CD4-positive, alpha-beta memory T cell (primary cell): ENCODE results near the gene CTPS2. TPM values are rescaled to one million over a fixed set of nuclear protein-coding genes. Genes with fewer than 3 reads are reported as not detected.
A peak's percentile ranks its signal among the peaks of the same experiment; 100 is the strongest.

ENCODE experiments used
- CTCF ChIA-PET: fragments of 350-600 bp; sonication (Branson Sonifier 250); formaldehyde crosslinking; loops from one replicate; lab custom pipeline; 2021; ENCODE audit warnings: inconsistent platforms; ENCODE audit not compliant: partially characterized antibody; lab: Charles Lee
- POLR2A ChIA-PET: fragments of 350-600 bp; sonication (Branson Sonifier 250); formaldehyde crosslinking; loops from one replicate; lab custom pipeline; 2021; ENCODE audit not compliant: partially characterized antibody; lab: Charles Lee
- DNase-seq, 5 donors: peaks; one replicate each; pipeline versions ENCODE4 v3.0.0 to v3.0.0-alpha.2; 2020 to 2022; ENCODE audit warnings: mixed read lengths in 1 of 5
- H3K27ac ChIP-seq: one replicate; pipeline ENCODE4 v1.7.0; 2013; ENCODE audit warnings: low read depth, low read length
- H3K27me3 ChIP-seq: 2 replicates; pipeline ENCODE4 v1.7.0; 2013; ENCODE audit warnings: mild to moderate bottlenecking, low read length, moderate library complexity; ENCODE audit not compliant: insufficient read depth
- H3K36me3 ChIP-seq: 2 replicates; pipeline ENCODE4 v1.7.0; 2013; ENCODE audit warnings: mild to moderate bottlenecking, low read length, moderate library complexity; ENCODE audit not compliant: insufficient read depth
- H3K4me1 ChIP-seq: 2 replicates; pipeline ENCODE4 v1.7.0; 2013; ENCODE audit warnings: mild to moderate bottlenecking, low read length, moderate library complexity; ENCODE audit not compliant: insufficient read depth
- H3K4me3 ChIP-seq, 2 donors: one replicate each; pipeline ENCODE4 v1.7.0; 2013; ENCODE audit warnings: low read length in 2 of 2, mild to moderate bottlenecking in 1 of 2
- H3K9me3 ChIP-seq, 2 donors: one replicate each; pipeline ENCODE4 v1.7.0; 2013; ENCODE audit warnings: low read length in 2 of 2, control low read depth in 1 of 2; ENCODE audit not compliant: control insufficient read depth in 1 of 2
- H3K27ac Mint-ChIP-seq, 7 donors: one replicate each; pipeline ENCODE4 v1.8.0; 2020 to 2021; ENCODE audit warnings: mixed read lengths in 7 of 7, mild to moderate bottlenecking in 6 of 7, inconsistent platforms in 3 of 7, moderate library complexity in 3 of 7
- H3K27me3 Mint-ChIP-seq, 2 donors: one replicate each; pipeline ENCODE4 v1.8.0; 2020 to 2021; ENCODE audit warnings: mixed read lengths in 2 of 2
- H3K36me3 Mint-ChIP-seq, 2 donors: one replicate each; pipeline ENCODE4 v1.8.0; 2020 to 2021; ENCODE audit warnings: mixed read lengths in 2 of 2, inconsistent platforms in 1 of 2, mild to moderate bottlenecking in 1 of 2
- H3K4me1 Mint-ChIP-seq, 4 donors: one replicate each; pipeline ENCODE4 v1.8.0; 2020 to 2021; ENCODE audit warnings: mixed read lengths in 4 of 4, mild to moderate bottlenecking in 1 of 4
- H3K4me3 Mint-ChIP-seq, 8 donors: one replicate each; pipeline ENCODE4 v1.8.0; 2020 to 2021; ENCODE audit warnings: mixed read lengths in 8 of 8, mild to moderate bottlenecking in 7 of 8, moderate library complexity in 6 of 8, inconsistent platforms in 3 of 8
- H3K9me3 Mint-ChIP-seq, 8 donors: one replicate each; pipeline ENCODE4 v1.8.0; 2020 to 2021; ENCODE audit warnings: mixed read lengths in 8 of 8, mild to moderate bottlenecking in 5 of 8, inconsistent platforms in 3 of 8, moderate library complexity in 1 of 8
- intact Hi-C: fragments of 100-400 bp; cut with micrococcal nuclease; formaldehyde crosslinking; loops from one replicate; pipeline ENCODE4 v1.15.1; 2023
- polyA plus RNA-seq, 2 donors: library from polyadenylated mRNA; unstranded; fragments of 300-500 nt; fragmentation: Illumina TruSeq; gene quantifications; one replicate each; pipeline ENCODE4 v1.2.3, GENCODE V29; 2021
- total RNA-seq, 2 experiments: library from RNA; stranded (reverse); gene quantifications; one replicate each; pipeline ENCODE4 v1.2.3, GENCODE V29; 2021

Gene CTPS2
- total and polyA plus RNA-seq, 4 experiments from 2014 or later, result 3.8 to 7.2 (median 5.5) TPM

DNA sequence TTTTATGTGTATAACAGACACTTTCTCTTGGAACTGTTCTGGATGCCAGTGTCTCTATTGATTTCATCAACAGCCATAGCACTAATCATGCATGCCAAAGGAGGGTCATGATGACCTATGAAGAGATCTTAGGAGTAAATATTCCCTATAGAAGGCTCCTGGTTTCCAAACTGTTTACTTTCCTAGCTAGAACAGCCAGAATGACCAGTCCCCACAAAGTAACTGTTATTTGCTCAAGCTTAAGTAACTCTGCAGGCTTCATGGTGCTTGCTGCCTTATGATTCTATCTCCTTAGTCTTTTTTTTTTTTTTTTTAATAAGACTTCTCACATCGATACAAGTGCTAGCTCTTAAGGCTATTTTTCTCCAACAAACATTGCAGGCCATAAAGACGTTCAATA, 50.1 kb downstream of the CTPS2 start:
- H3K27me3 Mint-ChIP-seq, result no peaks in the 10 kb centered on the region
- H3K27me3 ChIP-seq, result no peaks in the 10 kb centered on the region
- ChIA-PET POLR2A (no interaction called here), CTCF (interaction anchor here (1.9 kb wide), 1 partner anchor 215 kb away, joined by 6 read pairs; no protein-coding TSS in a partner anchor)
- H3K27ac Mint-ChIP-seq, result no peak overlapping the region
- peaks cover 0 to 2% (median 0%) of the 10 kb centered on the region in 8 donors for H3K9me3 Mint-ChIP-seq
- no peaks in the 10 kb centered on the region for H3K4me1 Mint-ChIP-seq
- no peak overlapping the region for H3K4me3 Mint-ChIP-seq
- intact Hi-C loops, result no loop called here
- no peaks in the 10 kb centered on the region for H3K4me1 ChIP-seq
- DNase-seq, result no peak
- no peak overlapping the region for H3K27ac ChIP-seq
- no peaks in the 10 kb centered on the region for H3K36me3 ChIP-seq
- no peaks in the 10 kb centered on the region for H3K9me3 ChIP-seq
- peaks cover 0 to 10% of the 10 kb centered on the region in 2 donors for H3K36me3 Mint-ChIP-seq
- no peak overlapping the region for H3K4me3 ChIP-seq

DNA sequence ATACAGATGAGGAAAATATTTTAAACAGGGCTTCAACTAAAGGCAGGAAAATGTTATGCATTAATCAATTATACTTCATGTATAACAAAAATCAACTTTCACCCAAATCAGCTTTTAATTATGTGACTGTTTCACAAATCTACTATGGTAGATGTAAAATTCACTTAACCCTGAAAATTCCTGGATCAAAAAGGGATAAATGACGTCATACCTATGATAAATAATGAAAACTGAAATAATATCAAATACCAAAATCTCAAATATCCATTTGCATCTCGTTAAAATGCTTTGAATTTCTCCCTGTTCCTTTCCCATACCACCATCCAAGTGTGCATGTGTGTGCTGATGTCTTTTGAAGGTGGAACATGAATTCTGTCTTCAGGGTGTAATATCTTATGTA, 51.0 kb downstream of the CTPS2 start:
- Mint-ChIP-seq H3K9me3 (peaks cover 0 to 2% (median 0%) of the 10 kb centered on the region in 8 donors), H3K4me1 (no peaks in the 10 kb centered on the region), H3K4me3 (no peak overlapping the region), H3K27ac (no peak overlapping the region), H3K36me3 (peaks cover 0 to 10% of the 10 kb centered on the region in 2 donors), H3K27me3 (no peaks in the 10 kb centered on the region)
- no peak overlapping the region for H3K4me3 ChIP-seq
- ChIA-PET POLR2A (no interaction called here), CTCF (interaction anchor here (1.1 kb wide), 1 partner anchor 225 kb away, joined by 4 read pairs; no protein-coding TSS in a partner anchor)
- no peak overlapping the region for H3K27ac ChIP-seq
- H3K9me3 ChIP-seq, result no peaks in the 10 kb centered on the region
- intact Hi-C loops, result no loop called here
- no peak for DNase-seq
- H3K4me1 ChIP-seq, result no peaks in the 10 kb centered on the region
- no peaks in the 10 kb centered on the region for H3K27me3 ChIP-seq
- no peaks in the 10 kb centered on the region for H3K36me3 ChIP-seq

DNA sequence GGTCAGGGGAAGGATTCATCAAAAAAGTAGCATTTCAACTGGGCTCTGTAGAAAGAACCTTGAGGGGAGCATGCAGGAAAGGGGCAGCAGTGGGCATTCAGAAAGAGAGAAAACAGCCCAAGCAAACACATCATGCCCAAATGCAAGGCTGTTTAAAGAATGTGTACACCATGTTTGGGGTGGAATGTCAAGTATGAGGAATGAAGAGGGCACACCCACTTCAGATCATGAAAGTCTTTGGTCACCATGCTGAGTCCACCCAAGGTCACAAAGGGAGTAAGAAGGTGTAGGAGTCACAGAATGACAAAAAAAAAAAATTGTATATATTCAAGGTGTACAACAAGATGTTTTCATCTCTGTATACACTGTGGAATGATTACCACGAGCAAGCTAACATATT, 53.1 kb downstream of the CTPS2 start:
- no peak overlapping the region for H3K27ac ChIP-seq
- H3K4me3 ChIP-seq, result no peak overlapping the region
- H3K4me1 ChIP-seq, result no peaks in the 10 kb centered on the region
- Mint-ChIP-seq H3K36me3 (peaks cover 0 to 4% of the 10 kb centered on the region in 2 donors), H3K27me3 (no peaks in the 10 kb centered on the region), H3K27ac (no peak overlapping the region), H3K4me3 (no peak overlapping the region), H3K9me3 (peaks cover 0 to 2% (median 0%) of the 10 kb centered on the region in 8 donors), H3K4me1 (no peaks in the 10 kb centered on the region)
- no peaks in the 10 kb centered on the region for H3K9me3 ChIP-seq
- no peaks in the 10 kb centered on the region for H3K36me3 ChIP-seq
- intact Hi-C loops, result no loop called here
- ChIA-PET POLR2A (no interaction called here), CTCF (interaction anchor here (1.6 kb wide), 1 partner anchor 223 kb away, joined by 5 read pairs; no protein-coding TSS in a partner anchor)
- DNase-seq, result no peak
- no peaks in the 10 kb centered on the region for H3K27me3 ChIP-seq

- CTCF ChIA-PET, result no interaction called here
- POLR2A ChIA-PET, result no interaction called here
- H3K36me3 Mint-ChIP-seq, result no peaks in the 10 kb centered on the region
Measured at GRCh38 chrX:16658284-16658683, 54.2 kb downstream of the CTPS2 start.

DNA sequence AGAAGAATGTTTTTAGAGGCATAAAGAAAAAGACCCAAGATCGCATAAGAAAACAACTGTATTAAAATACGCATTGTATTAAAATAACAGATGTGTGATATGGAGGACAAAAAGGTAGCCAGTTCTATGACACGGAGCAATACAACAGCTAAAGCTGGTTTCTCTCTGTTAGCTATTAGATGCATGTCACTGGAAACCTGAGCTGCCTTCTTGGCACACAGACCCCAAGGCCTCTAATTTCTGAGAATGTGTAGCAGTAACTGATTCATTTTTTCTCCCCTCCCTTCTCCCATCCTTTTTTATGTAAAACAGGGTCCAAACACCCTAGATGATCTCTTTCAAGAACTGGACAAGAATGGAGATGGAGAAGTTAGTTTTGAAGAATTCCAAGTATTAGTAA, 58.4 kb downstream of the CTPS2 start:
- Histone ChIP-seq H3K36me3 (no peaks in the 10 kb centered on the region), H3K27me3 (no peaks in the 10 kb centered on the region), H3K4me1 (no peaks in the 10 kb centered on the region), H3K4me3 (no peak overlapping the region), H3K9me3 (no peaks in the 10 kb centered on the region), H3K27ac (no peak overlapping the region)
- Mint-ChIP-seq H3K4me3 (no peak overlapping the region), H3K27ac (no peak overlapping the region), H3K9me3 (peaks cover 0 to 2% (median 0%) of the 10 kb centered on the region in 8 donors), H3K4me1 (no peaks in the 10 kb centered on the region), H3K27me3 (no peaks in the 10 kb centered on the region), H3K36me3 (no peaks in the 10 kb centered on the region)
- CTCF ChIA-PET, result no interaction called here
- POLR2A ChIA-PET, result no interaction called here
- intact Hi-C loops, result no loop called here
- no peak for DNase-seq

More at GRCh38 chrX:16658284-16658683, 54.2 kb downstream of the CTPS2 start:
- H3K4me1 ChIP-seq, result no peaks in the 10 kb centered on the region
- no peak for DNase-seq
- Mint-ChIP-seq H3K27me3 (no peaks in the 10 kb centered on the region), H3K4me1 (no peaks in the 10 kb centered on the region), H3K4me3 (no peak overlapping the region), H3K27ac (no peak overlapping the region), H3K9me3 (peaks cover 0 to 2% (median 0%) of the 10 kb centered on the region in 8 donors)
- no peaks in the 10 kb centered on the region for H3K9me3 ChIP-seq
- H3K4me3 ChIP-seq, result no peak overlapping the region
- H3K27me3 ChIP-seq, result no peaks in the 10 kb centered on the region
- intact Hi-C loops, result no loop called here
- no peaks in the 10 kb centered on the region for H3K36me3 ChIP-seq
- no peak overlapping the region for H3K27ac ChIP-seq

DNA sequence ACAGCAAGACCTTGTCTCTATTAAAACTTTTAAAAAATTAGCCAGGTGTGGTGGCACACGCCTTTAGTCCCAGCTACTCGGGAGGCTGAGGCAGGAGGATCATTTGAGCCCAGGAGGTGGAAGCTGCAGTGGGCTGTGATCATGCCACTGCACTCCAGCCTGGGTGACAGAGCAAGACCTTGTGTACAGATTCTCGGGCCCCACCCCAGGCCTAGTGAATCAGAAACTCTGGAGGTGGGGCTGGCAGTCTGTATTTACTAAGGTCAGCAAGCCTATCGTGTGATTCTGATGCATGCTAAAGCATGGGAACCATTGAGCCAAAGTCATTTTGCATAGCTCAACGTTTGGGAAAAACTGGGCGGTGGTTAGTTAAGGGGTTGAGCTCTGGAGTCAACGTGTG, 59.0 kb downstream of the CTPS2 start:
- H3K9me3 ChIP-seq, result no peaks in the 10 kb centered on the region
- no peaks in the 10 kb centered on the region for H3K4me1 Mint-ChIP-seq
- CTCF ChIA-PET, result no interaction called here
- H3K27me3 ChIP-seq, result no peaks in the 10 kb centered on the region
- no peak overlapping the region for H3K4me3 ChIP-seq
- no peak overlapping the region for H3K27ac Mint-ChIP-seq
- intact Hi-C loops, result no loop called here
- POLR2A ChIA-PET, result no interaction called here
- no peak for DNase-seq
- peaks cover 0 to 2% (median 0%) of the 10 kb centered on the region in 8 donors for H3K9me3 Mint-ChIP-seq
- H3K36me3 ChIP-seq, result no peaks in the 10 kb centered on the region
- no peak overlapping the region for H3K4me3 Mint-ChIP-seq
- no peaks in the 10 kb centered on the region for H3K27me3 Mint-ChIP-seq
- H3K36me3 Mint-ChIP-seq, result no peaks in the 10 kb centered on the region
- no peaks in the 10 kb centered on the region for H3K4me1 ChIP-seq
- no peak overlapping the region for H3K27ac ChIP-seq

DNA sequence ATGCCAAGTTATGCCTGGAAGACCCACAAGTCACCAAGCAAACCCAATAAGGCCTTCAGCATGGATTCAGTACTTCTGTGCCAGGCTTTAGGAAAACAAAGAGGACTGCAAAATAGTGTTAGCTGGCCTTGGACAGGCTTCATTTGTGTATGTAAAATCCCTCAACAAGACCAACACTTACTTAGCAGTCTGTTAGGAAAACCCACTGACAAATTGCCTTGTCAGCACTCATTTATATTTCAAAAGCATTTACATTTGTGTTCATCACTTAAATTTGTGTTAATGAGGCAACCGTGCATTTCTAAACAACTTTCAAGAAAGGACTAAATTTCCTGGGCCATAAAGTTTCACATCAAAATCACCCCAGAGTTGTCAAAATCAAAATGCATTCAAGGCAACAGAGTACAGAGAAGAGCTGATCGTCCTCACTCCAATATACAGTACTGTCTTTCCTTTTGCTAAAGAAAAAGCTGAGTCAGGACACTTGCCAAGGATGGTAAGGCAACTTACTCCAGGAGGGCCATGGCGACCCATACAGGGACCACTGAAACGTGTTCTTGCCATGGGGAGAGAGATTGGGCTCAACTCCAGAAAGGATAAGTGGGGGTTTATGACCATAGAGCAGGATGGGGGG, 61.0 kb downstream of the CTPS2 start:
- Histone ChIP-seq H3K4me1 (no peaks in the 10 kb centered on the region), H3K27me3 (no peaks in the 10 kb centered on the region), H3K27ac (no peak overlapping the region), H3K4me3 (no peak overlapping the region), H3K9me3 (no peaks in the 10 kb centered on the region), H3K36me3 (no peaks in the 10 kb centered on the region)
- H3K36me3 Mint-ChIP-seq, result peaks cover 0 to 2% of the 10 kb centered on the region in 2 donors
- DNase-seq, result no peak
- H3K27me3 Mint-ChIP-seq, result no peaks in the 10 kb centered on the region
- no peaks in the 10 kb centered on the region for H3K9me3 Mint-ChIP-seq
- H3K4me1 Mint-ChIP-seq, result no peaks in the 10 kb centered on the region
- ChIA-PET CTCF (no interaction called here), POLR2A (no interaction called here)
- intact Hi-C loops, result no loop called here
- peak overlapping the region in 1 of 7 donors; percentile 21 for H3K27ac Mint-ChIP-seq
- H3K4me3 Mint-ChIP-seq, result no peak overlapping the region
